ENCODE measurements around the gene CD74. TPM values are rescaled to one million over a fixed set of nuclear protein-coding genes. Genes with fewer than 3 reads are reported as not detected.
A peak's percentile ranks its signal among the peaks of the same experiment; 100 is the strongest.

The CD74 gene
- total RNA-seq, 4 donors from 2014 or later: 123 to 291 (median 160) TPM

- ATAC-seq (no peak), DNase-seq (no peak)
- Histone ChIP-seq H3K27me3 (no peaks in the 10 kb centered on the region), H3K27ac (peak overlapping the region in 1 of 4 donors; percentile 49), H3K4me3 (no peak overlapping the region), H3K36me3 (no peaks in the 10 kb centered on the region), H3K9me3 (no peaks in the 10 kb centered on the region), H3K4me1 (peaks cover 0 to 12% of the 10 kb centered on the region in 2 donors)
- intact Hi-C loops (cut with DNase I; ENCODE audit: low total_unique reads): loop anchor here (10.0 kb wide), 1 partner anchor 157 kb away; no protein-coding TSS in a partner anchor
- TF ChIP-seq POLR2A (IDR thresholded peaks at IDR 0.05) (no peak), CTCF (IDR thresholded peaks at IDR 0.05 in 4 of 5, conservative IDR thresholded peaks at IDR 0.05 in 1 of 5) (no peak)
- in situ Hi-C loops (cut with MboI; ENCODE audit: low sequenced_read_pairs in 4 of 4): no loop called here
These were observed 18.9 kb upstream of the CD74 start for GRCh38 chr5:150431574-150431973.

- ATAC-seq: no peak
- no peaks in the 10 kb centered on the region for H3K27me3 ChIP-seq
- no peak for DNase-seq
- peaks cover 0 to 12% of the 10 kb centered on the region in 2 donors for H3K4me1 ChIP-seq
- in situ Hi-C loops (cut with MboI; ENCODE audit: low sequenced_read_pairs in 4 of 4) (no loop called here), intact Hi-C loops (cut with DNase I; ENCODE audit: low total_unique reads) (loop anchor here (10.0 kb wide), 1 partner anchor 156 kb away; no protein-coding TSS in a partner anchor)
- no peak overlapping the region for H3K4me3 ChIP-seq
- no peaks in the 10 kb centered on the region for H3K9me3 ChIP-seq
- H3K36me3 ChIP-seq: no peaks in the 10 kb centered on the region
- H3K27ac ChIP-seq: no peak overlapping the region
- TF ChIP-seq CTCF (IDR thresholded peaks at IDR 0.05 in 4 of 5, conservative IDR thresholded peaks at IDR 0.05 in 1 of 5) (no peak), POLR2A (IDR thresholded peaks at IDR 0.05) (no peak)
These were observed 18.3 kb upstream of the CD74 start for GRCh38 chr5:150431048-150431447.

GRCh38 chr5:150429410-150429873 lies 16.7 kb upstream of the CD74 start:
- Histone ChIP-seq H3K36me3 (no peaks in the 10 kb centered on the region), H3K27ac (no peak overlapping the region), H3K4me1 (peaks cover 0 to 12% of the 10 kb centered on the region in 2 donors), H3K9me3 (no peaks in the 10 kb centered on the region), H3K4me3 (no peak overlapping the region), H3K27me3 (no peaks in the 10 kb centered on the region)
- TF ChIP-seq CTCF (IDR thresholded peaks at IDR 0.05 in 4 of 5, conservative IDR thresholded peaks at IDR 0.05 in 1 of 5): no peak
- no peak for TF ChIP-seq POLR2A (IDR thresholded peaks at IDR 0.05)
- intact Hi-C loops (cut with DNase I; ENCODE audit: low total_unique reads) (no loop called here), in situ Hi-C loops (cut with MboI; ENCODE audit: low sequenced_read_pairs in 4 of 4) (no loop called here)
- ATAC-seq (no peak), DNase-seq (no peak)

GRCh38 chr5:150428978-150429377 lies 16.3 kb upstream of the CD74 start:
- Histone ChIP-seq H3K27ac (peak overlapping the region in 3 of 4 donors; percentile 44 to 58 (median 56)), H3K36me3 (no peaks in the 10 kb centered on the region), H3K4me3 (no peak overlapping the region), H3K27me3 (no peaks in the 10 kb centered on the region), H3K4me1 (peaks cover 0 to 12% of the 10 kb centered on the region in 2 donors), H3K9me3 (no peaks in the 10 kb centered on the region)
- DNase-seq: no peak
- in situ Hi-C loops (cut with MboI; ENCODE audit: low sequenced_read_pairs in 4 of 4): no loop called here
- TF ChIP-seq CTCF (IDR thresholded peaks at IDR 0.05 in 4 of 5, conservative IDR thresholded peaks at IDR 0.05 in 1 of 5) (no peak), POLR2A (IDR thresholded peaks at IDR 0.05) (no peak)
- intact Hi-C loops (cut with DNase I; ENCODE audit: low total_unique reads): no loop called here
- ATAC-seq: no peak

Measured in gastrocnemius medialis (tissue), 4 donors.